Bone marrow (tissue), 2 donors: ENCODE data around the gene HACE1.
A peak's percentile ranks its signal among the peaks of the same experiment; 100 is the strongest.
"Not testable (repeated sequence)": the region's sequence is repeated elsewhere in the genome, so short reads cannot be mapped to it uniquely, and the experiment has no call there.

Experiments
- DNase-seq, 2 donors: peaks; one replicate each; lab custom pipeline; 2025; lab: John Stamatoyannopoulos, UW

Gene HACE1

DNA sequence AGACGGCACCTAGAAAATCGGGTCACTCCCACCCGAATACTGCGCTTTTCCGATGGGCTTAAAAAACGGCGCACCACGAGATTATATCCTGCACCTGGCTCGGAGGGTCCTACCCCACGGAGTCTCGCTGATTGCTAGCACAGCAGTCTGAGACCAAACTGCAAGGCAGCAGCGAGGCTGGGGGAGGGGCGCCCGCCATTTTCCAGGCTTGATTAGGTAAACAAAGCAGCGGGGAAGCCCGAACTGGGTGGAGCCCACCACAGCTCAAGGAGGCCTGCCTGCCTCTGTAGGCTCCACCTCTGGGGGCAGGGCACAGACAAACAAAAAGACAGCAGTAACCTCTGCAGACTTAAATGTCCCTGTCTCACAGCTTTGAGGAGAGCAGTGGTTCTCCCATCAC lies 122.2 kb downstream of the HACE1 start:
- not testable (repeated sequence) for DNase-seq

GRCh38 chr6:104736545-104736944 lies 123.2 kb downstream of the HACE1 start:
- DNase-seq, result no peak

DNA sequence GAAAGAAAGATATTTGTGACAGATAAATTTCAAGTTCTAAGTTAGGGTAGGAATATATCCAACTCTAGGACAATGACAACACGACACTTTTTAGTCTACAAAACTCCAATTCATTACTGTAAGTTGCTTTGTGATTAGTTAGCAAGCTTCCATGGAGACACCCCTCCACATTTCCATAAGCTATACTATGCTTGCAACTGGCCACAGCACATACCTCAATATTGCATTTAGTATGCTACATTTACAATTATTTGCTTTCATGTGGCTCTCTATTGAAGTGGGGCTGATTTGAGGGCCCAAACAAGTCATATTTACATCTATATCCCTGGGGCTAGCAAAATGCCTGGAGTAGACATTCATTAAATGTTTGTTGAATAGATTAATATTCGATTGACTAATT lies 129.3 kb downstream of the HACE1 start:
- DNase-seq, result no peak

GRCh38 chr6:104729433-104729832 lies 130.3 kb downstream of the HACE1 start:
- DNase-seq, result no peak

GRCh38 chr6:104728448-104728847 lies 131.3 kb downstream of the HACE1 start:
- no peak for DNase-seq

- no peak for DNase-seq
Measured at GRCh38 chr6:104718672-104719071, 141.0 kb downstream of the HACE1 start.

DNA sequence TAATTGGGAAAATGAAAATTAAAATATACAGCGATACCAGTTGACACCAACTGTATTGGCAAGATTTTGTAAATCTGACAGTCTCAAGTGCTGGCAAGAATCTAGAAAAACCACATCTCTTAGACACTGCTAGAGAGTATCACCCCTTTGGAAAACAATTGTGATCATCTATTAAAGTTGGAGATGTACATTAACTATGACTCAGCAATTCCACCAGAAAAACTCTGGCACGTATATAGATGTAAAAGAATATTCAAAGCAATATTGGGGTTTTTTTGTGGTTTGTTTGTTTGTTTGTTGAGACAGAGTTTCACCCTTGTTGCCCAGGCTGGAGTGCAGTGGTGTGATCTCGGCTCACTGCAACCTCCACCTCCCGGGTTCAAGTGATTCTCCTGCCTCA lies 142.9 kb downstream of the HACE1 start:
- no peak for DNase-seq

- DNase-seq, result no peak
Measured at GRCh38 chr6:104714796-104715195, 144.9 kb downstream of the HACE1 start.

DNA sequence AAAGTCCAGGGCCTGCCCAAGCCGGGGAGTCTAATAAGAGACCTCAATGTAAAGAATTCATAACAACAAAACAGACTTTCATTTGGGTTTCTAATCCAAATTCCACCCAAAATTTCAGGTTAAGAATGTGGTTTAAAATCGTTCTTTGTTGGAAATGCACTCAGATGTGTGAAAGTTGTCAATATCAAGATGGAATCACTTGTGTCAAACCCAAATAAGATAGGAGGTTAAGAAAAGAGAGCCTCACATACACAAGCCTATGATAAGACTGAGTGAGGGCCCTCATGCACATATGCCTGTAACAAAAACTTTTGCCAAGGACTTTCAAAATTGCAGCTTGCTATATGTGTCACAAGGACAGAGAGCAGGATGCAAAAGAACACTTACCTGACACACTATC lies 145.7 kb downstream of the HACE1 start:
- no peak for DNase-seq

GRCh38 chr6:104711371-104711770 lies 148.3 kb downstream of the HACE1 start:
- DNase-seq, result no peak

- no peak for DNase-seq
Measured at GRCh38 chr6:104710543-104711335, 149.0 kb downstream of the HACE1 start.

DNA sequence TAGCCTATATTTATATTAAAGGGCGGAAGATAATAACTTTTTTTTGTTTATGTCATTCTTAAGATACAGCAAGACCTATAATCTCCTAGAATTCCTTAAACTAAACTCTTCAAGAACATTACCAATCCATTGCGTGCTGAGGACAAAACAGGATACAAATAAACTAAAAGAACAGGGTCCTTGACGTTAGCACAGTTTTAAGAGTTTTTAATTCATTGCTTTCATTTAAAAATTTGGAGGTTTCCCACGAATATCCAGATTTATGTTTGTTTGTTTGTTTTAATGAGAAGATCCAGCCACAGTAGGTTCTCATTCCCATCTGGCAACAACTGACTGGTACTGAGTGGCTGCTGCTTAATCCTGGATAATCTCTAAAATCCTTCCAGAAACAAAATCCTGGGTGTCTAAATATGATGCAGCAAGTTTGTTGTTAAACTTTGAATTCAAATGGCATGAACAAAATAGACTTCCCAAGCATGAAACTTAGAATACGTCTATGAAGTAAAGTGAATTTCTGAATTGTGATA lies 153.7 kb downstream of the HACE1 start:
- DNase-seq, result no peak

GRCh38 chr6:104705095-104705707 lies 154.5 kb downstream of the HACE1 start:
- peak in 1 of 2 donors; percentile 82 for DNase-seq

DNA sequence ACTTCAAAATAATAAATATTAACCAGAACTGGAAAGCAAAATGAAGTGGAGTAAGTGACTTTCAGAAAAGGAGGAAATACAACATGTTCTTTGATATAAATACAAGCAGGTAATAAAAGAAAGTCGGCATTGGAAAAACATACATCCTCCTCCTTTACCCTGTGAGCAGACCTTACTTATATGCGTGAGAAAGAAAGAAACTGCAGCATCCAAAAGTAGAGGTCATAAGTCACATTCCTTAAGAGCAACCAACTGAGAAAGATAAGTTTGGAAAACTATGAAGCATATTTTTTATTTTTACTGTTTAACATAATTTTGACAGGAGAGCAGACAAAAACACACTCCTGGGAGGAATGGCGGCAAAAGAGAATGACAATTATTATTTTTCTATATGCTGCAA lies 155.5 kb downstream of the HACE1 start:
- no peak for DNase-seq

DNA sequence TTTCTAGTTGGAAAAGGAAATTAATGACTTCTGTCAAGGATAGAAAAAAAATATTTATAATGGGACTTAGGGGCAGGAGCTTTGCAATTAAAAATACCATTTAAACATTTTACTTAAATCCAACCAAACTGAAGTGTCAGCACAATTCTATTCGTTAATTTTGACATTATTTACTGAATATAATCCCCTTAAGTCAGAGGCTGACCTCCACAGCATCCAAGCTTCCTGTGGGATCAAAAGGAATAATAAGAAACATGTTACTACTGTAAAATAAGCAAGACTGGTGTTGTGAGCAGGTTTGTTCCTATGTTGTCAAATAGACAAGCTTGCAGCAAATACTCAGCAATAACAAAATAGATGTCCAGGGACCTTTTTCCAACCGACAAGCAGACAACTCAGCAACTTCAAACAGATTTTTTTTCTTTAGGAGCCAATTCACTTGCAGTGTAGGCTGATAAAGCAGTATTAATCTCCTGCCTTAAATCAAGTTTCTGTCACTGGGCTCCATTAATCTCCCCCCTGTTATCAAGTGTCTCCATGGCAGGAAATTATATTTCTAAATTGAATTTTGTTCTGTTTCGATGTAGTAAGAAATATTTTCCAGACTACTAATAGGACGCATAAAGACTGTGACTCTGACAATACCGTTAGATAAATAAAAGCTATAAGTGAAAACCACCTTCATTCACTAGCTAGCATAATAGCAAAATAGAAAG lies 157.4 kb downstream of the HACE1 start:
- DNase-seq, result no peak

- no peak for DNase-seq
Measured at GRCh38 chr6:104700371-104701185, 159.1 kb downstream of the HACE1 start.

DNA sequence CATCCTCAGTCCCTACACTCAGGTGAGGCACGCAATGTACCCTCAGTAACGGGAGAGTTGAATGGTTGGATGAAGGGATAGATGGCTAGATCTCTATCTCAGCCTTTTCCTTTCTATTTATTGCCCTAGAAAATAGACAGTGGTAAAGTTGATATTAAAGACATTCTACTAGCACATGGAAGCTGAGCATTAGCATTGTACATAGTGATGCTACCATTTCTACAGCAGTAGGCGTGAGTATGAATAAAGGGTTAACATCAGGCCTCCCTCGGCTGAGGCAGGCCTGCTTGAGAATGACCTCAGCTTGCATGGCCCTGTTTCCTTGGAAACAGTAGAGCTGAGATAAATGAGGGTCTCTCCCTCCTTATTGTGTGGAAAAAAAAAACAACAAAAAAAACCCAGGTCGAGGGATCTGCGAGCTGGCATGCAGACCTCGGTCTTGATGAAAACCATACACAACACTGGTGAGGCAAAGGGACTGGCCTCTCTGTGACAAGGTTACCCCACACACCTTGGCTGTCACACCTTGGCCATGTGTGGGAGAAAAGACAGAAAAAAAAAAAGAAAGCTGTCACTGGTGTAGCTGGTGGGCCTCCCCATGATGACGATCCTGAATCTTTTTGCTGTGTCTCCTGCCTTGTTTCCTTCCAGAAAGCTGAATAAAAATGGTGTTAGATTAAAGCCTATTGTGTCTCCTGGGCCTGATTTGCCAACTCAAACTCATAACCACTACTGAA lies 160.0 kb downstream of the HACE1 start:
- DNase-seq, result no peak

GRCh38 chr6:104698979-104699378 lies 160.7 kb downstream of the HACE1 start:
- DNase-seq, result no peak

- DNase-seq, result no peak
Measured at GRCh38 chr6:104692008-104692407, 167.7 kb downstream of the HACE1 start.

DNA sequence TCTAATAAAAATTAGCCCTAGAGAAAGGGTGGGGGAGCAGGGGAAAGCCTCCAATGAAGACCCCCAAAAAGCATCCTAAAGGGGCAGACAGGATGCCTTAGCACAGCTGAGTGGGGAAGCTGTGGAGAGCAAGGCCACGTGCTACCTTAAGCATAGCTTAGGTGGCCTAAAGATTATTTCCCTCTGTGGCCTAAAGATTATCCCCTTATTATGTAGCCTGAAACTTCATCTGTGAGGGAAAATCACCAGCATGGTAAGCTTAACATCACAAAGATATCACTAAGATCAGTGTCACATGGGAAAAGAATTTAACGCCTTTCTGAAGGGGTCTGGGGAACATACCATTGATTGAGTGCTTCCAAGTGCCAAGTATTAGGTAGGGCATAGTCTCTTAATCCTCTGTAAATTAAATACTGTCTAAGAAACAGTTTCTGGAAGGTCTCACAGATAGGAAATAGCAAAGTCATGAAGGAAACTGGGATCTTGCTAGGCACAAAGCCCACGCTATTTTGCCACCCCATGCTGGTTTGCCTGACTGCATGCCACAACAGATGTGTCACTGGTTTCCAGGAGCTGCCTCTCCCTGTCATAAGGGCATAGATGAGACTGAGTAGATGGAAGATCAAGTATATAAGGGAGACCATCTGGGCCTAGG lies 170.0 kb downstream of the HACE1 start:
- DNase-seq, result no peak
